ENCODE measurements around the gene AFF1.
"Not testable (repeated sequence)": the region's sequence is repeated elsewhere in the genome, so short reads cannot be mapped to it uniquely, and the experiment has no call there.

AFF1 gene

DNA sequence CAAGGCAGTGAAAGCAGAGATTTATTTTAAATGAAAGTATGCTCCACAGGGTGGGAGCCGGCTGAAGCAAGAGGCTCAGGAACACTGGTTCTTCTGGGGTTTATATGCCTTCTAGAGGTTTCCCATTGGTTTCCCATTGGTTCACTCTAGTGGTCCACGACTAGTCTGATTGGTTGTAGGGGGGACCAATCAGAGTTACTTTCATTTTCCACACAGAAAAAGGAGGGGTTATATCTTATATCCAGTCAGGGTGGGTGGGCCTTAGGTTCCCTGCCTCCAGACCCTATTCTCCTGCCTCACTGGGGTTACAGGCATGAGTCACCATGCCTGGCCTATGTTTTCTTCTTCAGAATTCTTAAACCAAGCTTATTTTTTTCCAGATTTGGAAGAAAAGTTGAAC lies 184.0 kb downstream of the AFF1 start:
- peak in 1 of 2 donors; percentile 13 for DNase-seq

GRCh38 chr4:87120010-87120409 lies 185.2 kb downstream of the AFF1 start:
- no peak for DNase-seq

DNA sequence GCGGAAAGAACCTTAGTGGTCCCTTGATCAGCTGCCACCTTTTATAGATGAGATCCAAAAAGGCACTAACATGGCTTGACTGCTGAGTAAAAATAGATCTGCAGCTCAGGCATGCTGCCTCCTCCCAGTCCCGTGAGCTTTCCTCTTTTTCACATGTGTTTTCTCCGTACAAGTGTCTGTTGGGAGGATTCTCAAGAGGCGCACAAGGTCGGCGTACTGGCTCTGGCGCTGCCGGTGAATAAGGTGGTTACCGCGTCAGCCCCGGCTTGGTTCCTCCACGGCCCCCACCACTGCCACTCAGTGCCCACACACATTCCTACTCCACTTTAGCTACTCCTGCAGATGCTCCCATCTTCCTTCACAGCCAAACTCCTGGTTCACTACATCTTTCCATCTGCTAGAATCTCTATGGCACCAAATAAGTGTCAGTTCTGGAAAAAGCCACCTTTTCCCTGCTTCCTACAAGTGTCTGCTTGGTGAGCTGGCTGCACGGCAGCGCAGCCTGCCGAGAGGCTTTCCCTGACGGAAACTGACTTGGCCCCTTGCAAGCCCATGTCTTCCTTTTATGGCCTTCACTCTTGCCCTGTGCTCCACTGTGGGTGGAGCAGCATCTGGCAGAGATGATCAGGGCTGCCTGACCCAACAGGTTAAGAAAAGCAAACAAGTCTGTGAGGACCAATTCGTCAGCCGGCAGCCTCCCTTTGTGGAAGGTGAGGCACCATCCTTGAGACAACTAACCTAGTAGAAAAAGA lies 185.8 kb downstream of the AFF1 start:
- no peak for DNase-seq

DNA sequence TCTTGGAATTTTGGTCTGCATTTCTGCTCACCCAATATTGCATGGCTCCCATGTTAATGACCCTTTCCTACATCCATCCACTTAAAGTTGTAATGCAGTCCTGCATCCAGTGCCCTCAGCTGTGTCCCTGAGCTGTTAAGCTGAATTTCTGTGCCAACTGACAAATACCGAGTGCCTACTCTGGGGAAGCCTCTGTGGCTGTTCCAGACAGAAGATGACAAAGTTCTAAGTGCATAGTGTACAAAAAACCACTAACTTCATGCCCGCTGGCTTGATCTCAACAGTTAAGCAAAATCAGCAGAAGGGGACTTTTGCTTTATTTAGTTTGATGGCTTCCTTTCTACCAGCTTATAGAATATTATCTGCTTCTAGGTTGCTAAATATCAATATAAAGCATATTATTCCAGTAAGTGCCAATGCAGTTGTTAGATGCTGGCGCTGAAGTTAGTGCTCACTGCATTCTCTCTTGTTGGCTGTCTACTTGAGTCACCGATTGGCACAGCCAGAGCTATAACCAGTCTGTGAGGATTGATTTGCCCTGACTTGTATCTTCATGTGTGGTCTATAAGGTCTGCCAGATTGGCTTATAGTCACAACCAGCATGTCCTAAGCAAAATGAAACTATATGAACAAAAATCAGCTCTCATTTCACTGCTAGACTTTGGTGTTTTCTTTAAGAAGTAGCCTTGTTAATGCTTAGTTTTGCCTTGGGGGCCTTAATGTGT lies 186.7 kb downstream of the AFF1 start:
- no peak for DNase-seq

DNA sequence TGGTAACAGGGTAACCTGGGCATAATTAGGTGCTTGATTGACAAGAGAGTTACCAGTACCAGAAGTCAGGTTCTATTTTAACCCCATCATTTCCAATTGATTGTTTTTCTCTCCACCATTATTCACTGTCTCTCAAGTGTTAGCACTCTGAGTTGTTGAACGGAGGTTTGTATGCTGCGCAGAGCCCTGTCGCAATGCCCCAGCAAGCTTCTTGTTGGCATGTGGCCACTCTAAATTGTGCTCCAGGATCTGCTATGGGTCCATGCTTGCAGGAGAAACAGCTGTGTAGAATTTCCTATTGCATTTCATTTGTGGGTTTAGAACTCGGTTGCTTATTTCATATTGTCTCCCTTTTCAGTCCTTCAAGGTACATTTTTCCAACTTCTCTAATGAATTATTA lies 187.4 kb downstream of the AFF1 start:
- no peak for DNase-seq

- no peak for DNase-seq
These were observed 191.2 kb downstream of the AFF1 start for GRCh38 chr4:87126056-87126455.

- no peak for DNase-seq
These were observed 193.3 kb downstream of the AFF1 start for GRCh38 chr4:87128006-87128705.

GRCh38 chr4:87129681-87130080 lies 194.9 kb downstream of the AFF1 start:
- DNase-seq = no peak

- no peak for DNase-seq
These were observed 196.3 kb downstream of the AFF1 start for GRCh38 chr4:87130985-87131703.

DNA sequence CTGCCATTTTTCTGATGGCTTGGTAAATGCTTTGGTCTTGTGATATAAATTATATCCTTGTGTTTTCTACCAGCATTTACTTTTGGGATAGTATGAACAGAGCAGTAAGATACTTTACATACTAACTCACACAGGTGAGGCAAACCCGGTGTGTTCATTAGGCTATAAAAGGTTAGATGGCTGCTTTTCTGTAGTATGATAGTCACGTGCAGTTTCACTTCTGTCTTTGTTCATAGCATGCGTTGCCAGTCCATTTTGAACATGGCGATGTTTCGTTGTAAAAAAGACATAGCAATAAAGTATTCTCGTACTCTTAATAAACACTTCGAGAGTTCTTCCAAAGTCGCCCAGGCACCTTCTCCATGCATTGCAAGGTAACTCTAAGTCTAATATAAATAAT lies 197.2 kb downstream of the AFF1 start:
- no peak for DNase-seq

GRCh38 chr4:87133183-87133582 lies 198.4 kb downstream of the AFF1 start:
- no peak for DNase-seq

DNA sequence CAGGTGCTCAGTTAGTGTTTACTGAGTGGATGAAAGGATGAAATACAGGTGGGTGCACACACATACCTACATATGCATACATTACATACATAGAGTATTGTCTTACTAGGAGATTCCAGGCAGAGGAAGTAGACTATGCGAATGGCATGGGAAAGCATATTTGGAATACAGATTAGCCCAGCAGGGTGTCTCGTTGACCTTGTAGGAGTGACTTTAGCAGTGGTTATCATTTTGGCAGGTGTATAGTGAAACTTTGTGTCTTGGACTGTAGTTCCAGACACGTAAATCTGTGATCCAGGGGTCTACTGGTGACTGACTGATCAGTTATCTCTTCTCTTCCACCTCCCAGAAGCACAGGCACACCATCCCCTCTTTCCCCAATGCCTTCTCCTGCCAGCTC lies 199.3 kb downstream of the AFF1 start:
- DNase-seq = no peak

- DNase-seq = no peak
These were observed 206.6 kb downstream of the AFF1 start for GRCh38 chr4:87141428-87141827.

DNA sequence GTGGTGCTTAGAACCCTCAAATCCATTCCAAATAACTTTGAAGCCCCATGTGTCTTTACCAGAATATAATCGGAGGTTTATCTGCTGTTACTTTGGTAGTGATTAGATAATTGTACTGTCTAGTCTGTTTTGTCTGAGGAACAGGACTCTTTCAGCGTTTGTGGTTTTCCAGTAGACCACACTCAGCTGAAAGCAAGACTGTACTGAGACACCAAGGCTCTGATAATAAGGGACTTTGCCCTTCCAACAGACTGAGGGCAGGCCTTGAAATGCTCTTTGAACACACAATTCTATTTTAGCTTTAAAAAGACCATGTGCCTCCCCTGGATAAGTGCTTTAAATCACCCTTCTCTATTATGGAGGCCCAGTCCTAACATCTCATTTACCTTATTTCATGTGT lies 209.5 kb downstream of the AFF1 start:
- DNase-seq = no peak

DNA sequence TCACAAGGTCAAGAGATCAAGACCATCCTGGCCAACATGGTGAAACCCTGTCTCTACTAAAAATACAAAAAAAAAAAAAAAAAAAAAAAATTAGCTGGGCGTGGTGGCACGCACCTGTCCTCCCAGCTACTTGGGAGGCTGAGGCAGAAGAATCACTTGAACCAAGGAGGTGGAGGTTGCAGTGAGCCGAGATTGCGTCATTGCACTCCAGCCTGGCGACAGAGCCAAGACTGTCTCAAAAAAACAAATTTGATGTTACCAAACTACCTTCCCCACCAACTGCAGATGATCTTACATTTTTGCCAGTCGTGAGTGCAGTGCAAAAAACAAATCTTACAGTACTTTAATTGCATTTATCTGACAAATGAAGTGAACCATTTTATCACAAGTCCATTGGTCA lies 211.1 kb downstream of the AFF1 start:
- not testable (repeated sequence) for DNase-seq

GRCh38 chr4:87147116-87147515 lies 212.3 kb downstream of the AFF1 start:
- no peak for DNase-seq

GRCh38 chr4:87150498-87151261 lies 215.9 kb downstream of the AFF1 start:
- peak; percentile 37 to 78 for DNase-seq

DNA sequence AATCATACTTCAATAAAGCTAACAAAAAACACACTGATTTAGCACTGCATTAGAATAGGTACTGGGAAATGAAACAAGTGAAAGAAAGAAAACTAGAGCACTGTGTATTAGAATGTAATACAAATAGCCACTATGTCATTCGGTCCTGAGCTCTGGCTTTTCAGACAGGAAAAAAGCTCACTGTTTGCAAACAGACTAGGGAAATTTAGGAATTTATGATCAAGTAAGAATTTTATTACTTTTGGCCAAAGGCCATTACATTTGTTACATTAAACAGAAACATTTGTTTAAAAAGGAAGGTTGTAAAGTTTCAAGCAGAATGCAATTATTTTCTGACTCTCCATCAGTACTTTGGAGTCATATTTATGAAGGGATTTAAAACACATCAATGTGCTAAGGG lies 216.9 kb downstream of the AFF1 start:
- DNase-seq = no peak

GRCh38 chr4:87152310-87153041 lies 217.7 kb downstream of the AFF1 start:
- no peak for DNase-seq

DNA sequence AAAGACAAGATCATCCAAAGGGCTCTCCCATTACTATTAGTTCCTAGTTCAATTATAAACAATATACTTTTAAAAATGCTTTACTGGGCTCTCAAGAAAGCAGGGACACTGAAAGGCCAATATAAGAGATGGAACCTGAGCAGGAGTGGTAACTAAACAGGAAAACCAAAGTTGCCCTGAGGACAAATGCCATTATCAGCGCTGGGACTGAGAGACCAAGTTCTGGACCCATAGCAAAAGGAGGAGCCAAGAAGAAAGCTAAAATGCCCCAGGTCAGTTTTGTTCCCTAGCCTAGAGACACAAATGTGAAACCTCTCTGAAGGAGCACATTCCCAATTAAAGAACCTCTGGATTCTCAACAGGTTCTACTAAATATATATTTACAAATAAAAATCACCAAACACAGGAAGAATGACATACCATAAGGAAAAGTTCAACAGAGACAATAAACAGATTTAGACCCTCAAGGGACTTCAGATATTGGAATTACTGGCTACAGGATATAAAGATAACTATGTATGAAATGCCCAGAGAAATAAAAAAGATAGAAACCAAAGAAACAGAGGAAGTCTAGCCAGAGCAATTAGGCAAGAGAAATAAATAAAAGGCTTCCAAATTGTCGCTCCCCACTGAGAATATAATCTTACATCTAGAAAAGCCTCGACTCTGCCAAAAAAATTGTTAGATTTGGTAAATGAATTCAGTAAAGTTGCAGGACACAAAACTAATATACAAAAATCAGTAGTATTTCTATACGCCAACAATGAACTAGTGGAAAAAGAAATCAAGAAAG lies 218.5 kb downstream of the AFF1 start:
- DNase-seq = no peak

DNA sequence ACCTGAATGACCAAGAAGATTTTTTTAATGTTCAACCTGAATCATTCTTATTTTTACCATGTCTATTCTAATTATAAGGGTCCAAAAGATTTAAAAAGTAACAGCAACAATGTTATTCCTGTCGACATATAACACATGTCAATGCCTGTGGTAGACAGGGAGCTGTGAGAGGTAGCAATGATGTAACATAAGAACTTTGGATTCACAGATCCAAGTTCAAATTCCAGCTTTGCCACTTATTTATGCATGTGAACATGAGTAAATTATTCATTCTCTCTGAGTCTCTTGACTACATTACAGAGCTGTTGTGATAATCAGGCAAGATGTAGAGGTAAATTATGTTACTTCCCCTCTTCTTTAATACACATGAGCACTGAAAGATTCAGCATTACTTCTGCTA lies 231.1 kb downstream of the AFF1 start:
- DNase-seq = no peak

Data from CD4-positive, alpha-beta T cell treated with Interferon alpha-2 for 1 hour (primary cell).